HG03025 (cell line): ENCODE data around the gene FRY.

ENCODE experiments used
- ATAC-seq: cut with Tn5 transposase; IDR thresholded peaks from one replicate; pipeline ENCODE4 v1.9.1; 2021; ENCODE audit warnings: mild to moderate bottlenecking, moderate library complexity; ENCODE audit not compliant: unreplicated experiment, low FRiP score

FRY gene

GRCh38 chr13:32125221-32125689 lies 93.7 kb downstream of the FRY start:
- ATAC-seq: no peak

DNA sequence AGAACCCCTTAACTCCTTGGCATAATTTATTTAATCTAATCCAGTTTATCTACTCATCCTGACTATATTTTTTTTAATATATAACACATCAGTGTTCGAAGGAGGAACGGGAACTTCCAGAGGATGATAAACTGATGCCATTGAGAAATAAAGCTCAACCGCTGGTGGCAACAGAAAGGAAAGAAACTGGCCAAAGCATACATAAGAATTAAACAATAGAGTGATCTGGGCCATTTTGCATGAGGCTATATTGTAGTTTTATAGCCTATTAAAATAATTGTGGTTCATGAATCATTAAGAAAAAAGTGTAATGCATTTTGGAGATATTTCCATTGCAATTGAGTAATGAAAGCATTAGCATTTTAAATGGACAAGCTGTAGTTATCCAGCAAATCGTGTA lies 94.2 kb downstream of the FRY start:
- no peak for ATAC-seq

DNA sequence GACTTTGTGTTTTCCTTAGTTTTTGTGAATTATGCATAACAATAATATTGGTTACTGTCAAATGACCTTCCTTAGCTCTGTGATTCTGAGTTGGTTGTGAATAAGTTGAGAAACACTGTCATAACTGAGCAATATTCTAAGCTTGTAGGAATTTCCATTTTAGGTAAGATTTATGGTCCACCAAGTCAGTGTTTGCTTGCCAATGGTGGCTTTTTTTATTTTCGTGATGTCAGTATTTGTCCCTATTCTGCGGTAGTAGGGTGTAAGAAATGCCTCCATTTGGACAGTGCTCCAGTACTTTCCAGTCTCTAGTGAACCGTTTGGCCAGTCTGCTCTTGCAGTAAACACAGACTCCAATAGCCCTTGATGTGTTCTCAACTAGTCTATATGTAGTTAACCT lies 94.7 kb downstream of the FRY start:
- ATAC-seq: no peak

DNA sequence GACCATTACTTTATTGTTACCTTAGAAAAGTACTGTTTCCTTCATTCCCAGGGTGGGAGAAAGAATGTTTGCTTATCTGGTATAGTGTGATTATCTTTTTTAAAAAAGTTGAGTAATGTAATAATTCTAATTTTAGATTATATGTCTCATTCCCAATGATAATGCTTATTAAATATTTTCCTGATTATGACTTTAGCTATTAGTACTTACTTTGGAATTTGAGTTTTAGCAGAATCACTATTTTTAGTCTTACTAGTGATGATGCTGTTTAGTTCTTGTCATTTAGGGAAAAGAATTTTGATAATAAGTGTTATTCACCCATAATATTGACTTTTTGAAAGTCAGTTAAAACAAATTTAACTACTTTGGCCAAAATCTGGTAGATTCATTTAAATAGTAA lies 95.2 kb downstream of the FRY start:
- no peak for ATAC-seq

DNA sequence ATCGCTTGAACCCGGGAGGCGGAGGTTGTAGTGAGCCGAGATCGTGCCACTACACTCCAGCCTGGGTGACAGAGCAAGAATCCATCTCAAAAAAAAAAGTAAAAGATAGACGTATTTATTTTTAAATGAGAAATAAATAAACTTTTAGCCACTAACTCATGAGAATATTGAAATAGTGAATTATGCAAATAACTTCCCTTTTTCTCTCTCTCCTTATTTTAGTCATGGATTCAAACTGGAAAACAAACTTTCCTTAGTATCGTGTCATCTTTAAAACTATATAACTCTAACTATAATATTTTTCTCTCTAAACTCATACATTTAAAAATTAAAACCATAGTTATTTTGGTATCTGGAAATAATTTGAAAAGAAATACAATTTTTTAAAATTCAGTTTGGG lies 96.1 kb downstream of the FRY start:
- ATAC-seq: no peak

DNA sequence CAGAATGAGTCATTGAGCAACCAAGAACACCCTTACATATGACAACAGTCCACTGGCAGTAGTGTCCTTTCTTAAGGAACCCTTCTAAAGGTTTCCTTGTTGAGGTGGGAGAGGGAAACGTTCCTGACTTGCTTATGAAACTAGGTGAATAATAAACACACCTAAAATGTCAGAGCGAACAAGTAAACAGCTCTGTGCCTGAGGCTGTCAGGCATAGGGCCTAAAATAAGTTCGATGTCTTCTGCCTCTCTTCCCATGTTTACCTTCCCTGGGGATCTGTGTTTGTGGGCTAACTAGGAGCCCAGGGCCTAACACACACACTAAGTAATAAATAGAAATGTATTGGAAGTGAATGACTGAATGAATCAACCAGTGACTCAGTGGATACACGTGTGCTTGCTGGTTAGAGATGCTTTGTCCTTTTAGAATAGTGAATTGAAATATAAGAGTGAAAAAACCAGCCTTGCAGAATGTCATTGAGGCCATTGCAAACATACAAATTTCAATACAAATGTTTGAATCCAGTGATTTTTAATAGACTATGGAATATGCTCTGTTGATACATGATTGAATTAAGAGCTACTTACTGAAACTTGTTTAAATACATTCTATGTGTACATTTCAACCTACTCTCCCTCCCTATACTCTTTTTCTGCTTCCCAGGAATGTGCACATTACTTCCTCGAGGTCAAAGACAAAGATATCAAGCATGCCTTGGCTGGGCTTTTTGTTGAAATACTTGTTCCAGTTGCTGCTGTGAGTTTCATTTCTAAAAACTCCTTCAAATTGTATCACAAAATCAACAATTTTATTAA lies 102.9 kb downstream of the FRY start:
- no peak for ATAC-seq

GRCh38 chr13:32135056-32135390 lies 103.4 kb downstream of the FRY start:
- ATAC-seq: no peak

- no peak for ATAC-seq
Measured at GRCh38 chr13:32135655-32136054, 104.1 kb downstream of the FRY start.

DNA sequence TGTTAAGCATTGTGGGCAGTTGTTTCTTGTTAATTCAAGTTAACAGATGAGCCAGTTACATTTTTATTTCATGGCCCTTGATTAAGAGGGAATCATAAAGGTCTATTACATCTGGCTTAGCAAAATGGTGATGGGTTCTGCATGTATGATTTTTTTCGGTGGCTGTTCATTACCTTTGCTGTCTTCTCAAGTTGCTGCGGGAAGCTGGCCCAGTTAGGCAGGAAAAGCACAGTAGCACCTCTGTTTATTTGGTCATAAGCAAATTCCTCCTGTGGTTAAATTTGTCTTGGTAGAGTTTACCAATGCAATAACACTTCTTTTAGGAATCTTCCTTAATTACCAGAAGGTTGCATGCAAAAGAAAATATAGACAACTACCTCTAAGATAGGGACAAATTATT lies 104.5 kb downstream of the FRY start:
- no peak for ATAC-seq

DNA sequence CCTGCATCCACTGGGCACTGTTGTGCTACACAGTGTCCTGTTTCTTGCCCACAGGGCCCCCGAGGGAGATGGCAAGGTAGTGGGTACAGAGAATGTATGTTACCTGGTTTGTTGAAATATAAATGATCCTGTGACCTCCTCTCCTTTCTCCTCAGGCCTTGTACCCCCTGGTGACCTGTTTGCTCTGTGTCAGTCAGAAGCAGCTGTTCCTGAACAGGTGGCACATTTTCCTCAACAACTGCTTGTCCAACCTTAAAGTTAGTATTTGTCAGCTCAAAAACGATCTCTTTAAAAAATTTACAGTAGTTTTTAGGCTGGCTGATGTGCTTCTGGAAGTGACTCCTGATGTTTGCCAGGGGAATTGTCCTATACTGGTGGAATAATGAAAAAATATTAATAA lies 105.1 kb downstream of the FRY start:
- ATAC-seq: no peak

DNA sequence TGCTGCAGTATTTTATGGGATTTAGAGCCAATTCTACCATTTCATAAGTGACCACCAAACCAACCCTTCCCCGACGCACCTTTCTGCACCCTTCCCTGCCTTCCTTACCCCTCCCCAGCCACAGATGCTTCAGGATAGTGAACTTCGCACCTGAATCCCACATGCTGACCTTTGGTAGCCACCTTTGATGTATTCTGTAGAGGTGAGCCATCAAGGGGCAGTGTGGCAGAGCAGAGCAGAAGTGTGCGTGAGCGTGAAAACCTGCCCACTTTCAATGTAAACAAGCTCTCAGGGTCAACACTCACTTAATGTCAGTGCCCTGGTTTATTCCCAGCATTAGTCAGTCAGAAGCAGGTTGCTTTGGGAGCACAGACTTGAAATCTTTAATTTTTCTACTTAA lies 107.7 kb downstream of the FRY start:
- no peak for ATAC-seq

GRCh38 chr13:32140109-32140508 lies 108.5 kb downstream of the FRY start:
- ATAC-seq: no peak

DNA sequence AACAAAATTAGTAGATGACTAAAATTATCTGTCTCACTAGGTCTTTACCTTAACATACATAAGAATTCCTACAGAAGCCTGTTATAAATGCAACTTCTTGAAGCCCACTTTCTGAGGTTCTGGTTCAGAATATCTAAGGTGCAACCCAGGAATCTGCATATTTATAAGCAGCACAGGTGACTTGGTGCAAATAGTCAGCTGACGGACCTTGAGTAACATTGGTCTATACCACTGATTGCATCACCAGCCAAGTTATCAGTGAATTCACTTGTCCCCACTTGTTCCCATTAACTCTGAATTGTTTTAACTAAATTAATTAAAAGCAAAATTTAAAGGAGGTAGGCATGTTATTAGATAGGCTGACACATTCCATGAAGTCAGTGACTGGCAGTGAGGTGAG lies 109.9 kb downstream of the FRY start:
- ATAC-seq: no peak

- no peak for ATAC-seq
Measured at GRCh38 chr13:32142115-32142514, 110.5 kb downstream of the FRY start.

DNA sequence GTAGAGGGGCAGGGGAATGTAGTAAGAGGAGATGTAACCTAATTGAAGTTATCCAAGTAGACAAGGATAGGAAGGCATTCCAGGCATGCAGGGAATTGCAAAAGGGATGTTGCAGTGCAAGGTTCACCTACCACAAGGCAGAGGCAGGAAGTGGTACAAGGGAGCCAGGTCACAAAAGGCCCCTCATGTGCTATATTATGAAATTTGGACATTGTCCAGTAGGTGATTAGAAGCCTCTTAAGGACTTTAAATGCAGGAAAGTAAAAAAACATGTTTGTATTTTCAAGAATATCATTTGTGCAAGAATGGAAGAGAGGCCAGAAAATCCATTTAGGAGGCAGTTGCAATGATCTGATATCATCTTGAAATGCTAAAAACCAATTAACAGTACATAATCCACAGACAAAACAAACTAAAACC lies 111.4 kb downstream of the FRY start:
- ATAC-seq: no peak

- ATAC-seq: no peak
Measured at GRCh38 chr13:32147193-32147592, 115.6 kb downstream of the FRY start.

GRCh38 chr13:32147976-32148375 lies 116.4 kb downstream of the FRY start:
- ATAC-seq: no peak

DNA sequence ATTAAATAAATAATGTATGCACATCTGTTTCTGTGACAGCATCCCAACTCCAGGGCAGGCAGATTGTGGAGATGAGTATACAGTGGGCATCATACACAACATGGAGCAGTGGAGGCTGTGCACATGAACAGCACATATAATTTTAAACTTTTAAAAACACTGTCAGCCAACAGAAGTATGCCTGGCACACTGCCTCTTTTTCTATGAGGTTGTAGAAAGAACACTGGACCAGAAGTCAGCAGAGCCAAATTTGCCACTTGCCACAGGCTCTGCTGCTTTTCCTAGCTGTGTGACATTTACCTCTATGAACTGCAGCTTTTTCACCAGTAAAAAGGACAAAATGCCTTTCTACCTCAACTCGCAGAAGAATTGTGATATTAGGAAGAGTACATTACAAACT lies 118.7 kb downstream of the FRY start:
- no peak for ATAC-seq

DNA sequence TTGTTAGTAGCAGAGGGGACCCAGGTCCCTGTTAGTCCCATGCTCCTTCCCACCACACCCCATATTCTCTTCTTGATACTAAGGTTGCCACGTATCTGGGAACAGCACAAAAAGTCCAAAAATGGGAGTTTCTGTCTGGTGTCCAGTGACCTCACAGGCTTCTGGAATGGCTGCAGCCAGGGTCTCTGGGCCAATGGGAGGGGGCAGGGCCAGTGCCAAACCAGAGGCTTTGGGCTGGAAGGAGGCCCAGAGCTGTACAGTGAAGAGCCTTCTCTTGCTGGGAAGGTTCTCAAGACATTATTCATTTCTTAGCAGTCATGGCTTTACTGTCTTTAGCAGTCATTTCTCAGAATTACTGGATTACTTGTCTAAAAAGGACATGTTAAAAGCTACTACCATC lies 119.2 kb downstream of the FRY start:
- no peak for ATAC-seq

GRCh38 chr13:32151240-32151639 lies 119.7 kb downstream of the FRY start:
- no peak for ATAC-seq

- no peak for ATAC-seq
Measured at GRCh38 chr13:32153056-32153455, 121.5 kb downstream of the FRY start.

DNA sequence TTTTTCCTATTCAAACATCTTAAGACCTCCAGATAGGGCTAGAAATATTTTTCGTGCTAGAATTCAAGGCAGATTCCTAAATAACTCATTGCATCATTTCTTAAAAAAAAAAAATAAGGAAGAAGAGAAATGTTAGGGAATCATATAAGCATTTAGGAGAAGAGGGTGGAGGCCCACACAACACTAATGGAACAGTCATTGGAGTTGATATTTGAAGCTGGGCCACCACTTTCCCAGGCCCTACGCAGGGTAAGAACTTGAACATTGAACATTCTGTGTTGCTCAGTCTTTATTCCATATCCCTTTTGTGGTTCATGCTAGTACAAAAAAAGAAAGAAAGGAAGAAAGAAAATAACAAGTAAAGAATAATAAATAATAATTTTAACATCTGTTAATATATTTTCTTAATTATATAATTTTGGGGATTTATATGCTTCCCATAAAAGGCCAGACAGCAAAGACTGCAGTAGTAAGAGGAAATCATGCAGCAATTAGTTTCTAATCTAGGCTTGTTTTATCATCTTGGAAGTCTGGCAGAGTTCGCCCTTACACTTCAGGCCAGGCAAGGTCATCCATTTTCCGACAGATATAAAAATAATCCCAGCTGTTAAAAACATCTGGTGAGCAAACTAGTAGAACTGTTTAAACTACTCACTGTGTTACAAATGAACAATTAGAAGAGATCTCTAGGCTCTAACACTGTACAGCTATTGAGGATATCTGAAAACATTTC lies 127.7 kb downstream of the FRY start:
- ATAC-seq: no peak
